OCI-LY3 (cell line): ENCODE data around the gene VPS41.
A peak's percentile ranks its signal among the peaks of the same experiment; 100 is the strongest.

Experiments used
- H2AFZ ChIP-seq: fragments of 200-600, 300-600 bp; shearing (Covaris generic); 2 replicates; pipeline ENCODE4 v1.6.0; 2014; ENCODE audit warnings: antibody characterized with exemption, low read depth, low read length
- H3K27ac ChIP-seq: fragments of 200-600, 300-600 bp; sonication (generic); 2 replicates; pipeline ENCODE4 v1.5.1; 2014; ENCODE audit warnings: mild to moderate bottlenecking, low read length, moderate library complexity, mixed read lengths
- H3K27me3 ChIP-seq: fragments of 200-600, 300-600 bp; sonication (generic); 2 replicates; pipeline ENCODE4 v1.6.1; 2014; ENCODE audit warnings: low read depth, low read length, mixed read lengths
- H3K36me3 ChIP-seq: fragments of 200-600, 300-600 bp; sonication (generic); replicated peaks from 2 replicates; pipeline ENCODE3; 2014; ENCODE audit warnings: low read depth, low read length, mixed read lengths
- H3K4me1 ChIP-seq: fragments of 300-600, 200-600 bp; sonication (generic); 2 replicates; pipeline ENCODE4 v1.6.1; 2014; ENCODE audit warnings: low read length, mixed read lengths
- H3K4me2 ChIP-seq: fragments of 200-600, 300-600 bp; sonication (generic); 2 replicates; pipeline ENCODE4 v1.6.1; 2014; ENCODE audit warnings: low read length, mixed read lengths
- H3K4me3 ChIP-seq: fragments of 300-600, 200-600 bp; sonication (generic); 2 replicates; pipeline ENCODE4 v1.5.1; 2014; ENCODE audit warnings: antibody characterized with exemption, mild to moderate bottlenecking, low read length, moderate library complexity
- H3K79me2 ChIP-seq: fragments of 300-600, 200-600 bp; shearing (Covaris generic); 2 replicates; pipeline ENCODE4 v1.6.1; 2014; ENCODE audit warnings: mild to moderate bottlenecking, low read length, mixed read lengths
- H3K9ac ChIP-seq: fragments of 300-600, 200-600 bp; shearing (Covaris generic); 2 replicates; pipeline ENCODE4 v1.6.0; 2014; ENCODE audit warnings: mild to moderate bottlenecking, low read length, moderate library complexity
- H3K9me3 ChIP-seq: fragments of 200-600, 300-600 bp; shearing (Covaris generic); 2 replicates; pipeline ENCODE4 v1.6.1; 2014; ENCODE audit warnings: low read length, mixed read lengths; ENCODE audit not compliant: insufficient read depth
- H4K20me1 ChIP-seq: fragments of 200-600, 300-600 bp; sonication (generic); 2 replicates; pipeline ENCODE4 v1.6.1; 2016; ENCODE audit warnings: low read length, mixed read lengths; ENCODE audit not compliant: insufficient read depth
- CTCF ChIP-seq: fragments of 200-600, 300-600 bp; sonication (generic); IDR thresholded peaks from 2 replicates; pipeline ENCODE4 v1.5.1; 2014; ENCODE audit warnings: antibody characterized with exemption, low read length, low read depth
- EZH2phosphoT487 ChIP-seq: fragments of 200-600 bp; shearing (Covaris generic); IDR thresholded peaks from 2 replicates; pipeline ENCODE4 v1.6.1; 2018; ENCODE audit warnings: antibody characterized with exemption, mixed run types, low read depth

VPS41 gene

GRCh38 chr7:38702002-38702535 is 206.9 kb downstream of the VPS41 start:
- Histone ChIP-seq H3K27ac (no peak overlapping the region), H2AFZ (no peak overlapping the region), H3K9me3 (no peaks in the 10 kb centered on the region), H3K4me2 (no peak overlapping the region), H3K4me1 (no peaks in the 10 kb centered on the region), H3K4me3 (no peak overlapping the region), H3K9ac (no peak overlapping the region), H4K20me1 (no peaks in the 10 kb centered on the region), H3K36me3 (no peaks in the 10 kb centered on the region), H3K79me2 (no peaks in the 10 kb centered on the region), H3K27me3 (no peaks in the 10 kb centered on the region)
- no peak for TF ChIP-seq EZH2phosphoT487
- no peak for TF ChIP-seq CTCF

- Histone ChIP-seq H3K36me3 (no peaks in the 10 kb centered on the region), H3K4me2 (no peak overlapping the region), H2AFZ (no peak overlapping the region), H3K4me1 (no peaks in the 10 kb centered on the region), H3K79me2 (no peaks in the 10 kb centered on the region), H3K4me3 (no peak overlapping the region), H3K9ac (no peak overlapping the region), H3K27me3 (no peaks in the 10 kb centered on the region), H3K9me3 (no peaks in the 10 kb centered on the region), H4K20me1 (no peaks in the 10 kb centered on the region), H3K27ac (no peak overlapping the region)
- TF ChIP-seq CTCF (no peak), EZH2phosphoT487 (no peak)
Measured at GRCh38 chr7:38700116-38700515, 208.9 kb downstream of the VPS41 start.

- H2AFZ ChIP-seq = no peak overlapping the region
- TF ChIP-seq EZH2phosphoT487 (no peak), CTCF (no peak)
- no peaks in the 10 kb centered on the region for H3K27me3 ChIP-seq
- no peaks in the 10 kb centered on the region for H3K9me3 ChIP-seq
- H3K4me3 ChIP-seq = no peak overlapping the region
- peaks cover 2% of the 10 kb centered on the region for H3K4me1 ChIP-seq
- no peak overlapping the region for H3K4me2 ChIP-seq
- H4K20me1 ChIP-seq = no peaks in the 10 kb centered on the region
- no peak overlapping the region for H3K9ac ChIP-seq
- no peaks in the 10 kb centered on the region for H3K79me2 ChIP-seq
- no peaks in the 10 kb centered on the region for H3K36me3 ChIP-seq
- H3K27ac ChIP-seq = no peak overlapping the region
Measured at GRCh38 chr7:38699471-38699870, 209.5 kb downstream of the VPS41 start.

GRCh38 chr7:38694326-38694725 is 214.7 kb downstream of the VPS41 start:
- H3K36me3 ChIP-seq = no peaks in the 10 kb centered on the region
- TF ChIP-seq EZH2phosphoT487 (no peak), CTCF (no peak)
- 0 out of 2 replicates have a peak overlapping the region, but pooled peaks have one; percentile 2 for H3K9ac ChIP-seq
- H3K4me2 ChIP-seq = peak overlapping the region; percentile 48
- H3K27me3 ChIP-seq = no peaks in the 10 kb centered on the region
- H3K4me3 ChIP-seq = no peak overlapping the region
- no peak overlapping the region for H2AFZ ChIP-seq
- no peak overlapping the region for H3K27ac ChIP-seq
- no peaks in the 10 kb centered on the region for H3K79me2 ChIP-seq
- no peaks in the 10 kb centered on the region for H3K9me3 ChIP-seq
- H4K20me1 ChIP-seq = no peaks in the 10 kb centered on the region
- peaks cover 8% of the 10 kb centered on the region for H3K4me1 ChIP-seq
